BJ (cell line): Measurements from ENCODE around the gene PCK2. TPM values are rescaled to one million over a fixed set of nuclear protein-coding genes. Genes with fewer than 3 reads are reported as not detected.

Experiments used
- CTCF ChIA-PET: fragments of 350-600 bp; formaldehyde crosslinking; extraction: SDS; loops from one replicate; lab custom pipeline; 2021; ENCODE audit warnings: antibody characterized with exemption, inconsistent platforms; lab: Yijun Ruan, JAX
- POLR2A ChIA-PET: fragments of 300-600 bp; sonication (Branson Sonifier 250); formaldehyde crosslinking; extraction: SDS; loops from one replicate; lab custom pipeline; 2021; ENCODE audit warnings: antibody characterized with exemption; lab: Charles Lee
- DNase-seq: peaks from one replicate; pipeline ENCODE4 v3.0.0-alpha.2; 2011; ENCODE audit warnings: low read depth
- H3K27me3 ChIP-seq: 2 replicates; pipeline ENCODE4 v1.6.0; 2011; ENCODE audit warnings: low read length; ENCODE audit not compliant: control insufficient read depth, insufficient read depth
- H3K36me3 ChIP-seq: 2 replicates; pipeline ENCODE4 v1.5.1; 2011; ENCODE audit warnings: low read length; ENCODE audit not compliant: control insufficient read depth, insufficient read depth
- H3K4me3 ChIP-seq: 2 replicates; pipeline ENCODE4 v1.5.1; 2011; ENCODE audit warnings: low read depth, mild to moderate bottlenecking, control low read depth, low read length
- polyA plus RNA-seq: library from polyadenylated mRNA; depleted of rRNA; stranded (reverse); fragments of >200 nt; gene quantifications from 2 replicates; pipeline ENCODE4 v1.2.3, GENCODE V29; 2011
- TF ChIP-seq, protein P1 (sequence below): IDR thresholded peaks from 2 replicates; pipeline ENCODE4 v1.5.1; 2011; ENCODE audit warnings: low read depth, mild to moderate bottlenecking, control low read depth, inconsistent platforms, low read length, moderate library complexity; ENCODE audit not compliant: insufficient read depth

The PCK2 gene
- polyA plus RNA-seq, 1 experiment = 227 TPM

DNA sequence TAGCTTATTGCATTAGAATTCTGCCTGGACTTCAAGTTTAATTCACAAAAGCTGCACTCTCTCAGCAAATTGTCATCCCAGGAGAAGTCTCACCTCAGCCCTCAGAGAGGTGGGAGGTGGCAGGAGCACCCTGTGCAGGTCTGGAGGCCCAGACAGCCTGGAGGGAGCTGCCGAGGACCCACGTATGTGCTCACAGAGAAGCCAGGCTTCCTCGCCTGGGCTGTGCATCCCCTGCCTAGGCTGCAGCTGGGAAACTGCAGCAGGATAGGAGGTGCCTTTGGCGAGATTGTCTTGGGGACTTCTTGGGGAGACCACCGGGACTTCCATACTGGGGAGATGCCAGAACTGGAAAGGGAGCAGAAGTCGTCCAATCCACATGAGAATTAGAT, 14.0 kb upstream of the PCK2 start:
- ChIA-PET POLR2A (no interaction called here), CTCF (interaction anchor here (0.9 to 4.5 kb wide), 11 partner anchors 9 to 65 kb away, joined by 3 to 74 read pairs (median 4); partner anchors contain the start of genes CPNE6 and PCK2)
- DNase-seq = no peak
- TF ChIP-seq, protein P1, sequence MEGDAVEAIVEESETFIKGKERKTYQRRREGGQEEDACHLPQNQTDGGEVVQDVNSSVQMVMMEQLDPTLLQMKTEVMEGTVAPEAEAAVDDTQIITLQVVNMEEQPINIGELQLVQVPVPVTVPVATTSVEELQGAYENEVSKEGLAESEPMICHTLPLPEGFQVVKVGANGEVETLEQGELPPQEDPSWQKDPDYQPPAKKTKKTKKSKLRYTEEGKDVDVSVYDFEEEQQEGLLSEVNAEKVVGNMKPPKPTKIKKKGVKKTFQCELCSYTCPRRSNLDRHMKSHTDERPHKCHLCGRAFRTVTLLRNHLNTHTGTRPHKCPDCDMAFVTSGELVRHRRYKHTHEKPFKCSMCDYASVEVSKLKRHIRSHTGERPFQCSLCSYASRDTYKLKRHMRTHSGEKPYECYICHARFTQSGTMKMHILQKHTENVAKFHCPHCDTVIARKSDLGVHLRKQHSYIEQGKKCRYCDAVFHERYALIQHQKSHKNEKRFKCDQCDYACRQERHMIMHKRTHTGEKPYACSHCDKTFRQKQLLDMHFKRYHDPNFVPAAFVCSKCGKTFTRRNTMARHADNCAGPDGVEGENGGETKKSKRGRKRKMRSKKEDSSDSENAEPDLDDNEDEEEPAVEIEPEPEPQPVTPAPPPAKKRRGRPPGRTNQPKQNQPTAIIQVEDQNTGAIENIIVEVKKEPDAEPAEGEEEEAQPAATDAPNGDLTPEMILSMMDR = no peak
- Histone ChIP-seq H3K4me3 (no peak overlapping the region), H3K27me3 (peaks cover 27% of the 10 kb centered on the region), H3K36me3 (no peaks in the 10 kb centered on the region)

DNA sequence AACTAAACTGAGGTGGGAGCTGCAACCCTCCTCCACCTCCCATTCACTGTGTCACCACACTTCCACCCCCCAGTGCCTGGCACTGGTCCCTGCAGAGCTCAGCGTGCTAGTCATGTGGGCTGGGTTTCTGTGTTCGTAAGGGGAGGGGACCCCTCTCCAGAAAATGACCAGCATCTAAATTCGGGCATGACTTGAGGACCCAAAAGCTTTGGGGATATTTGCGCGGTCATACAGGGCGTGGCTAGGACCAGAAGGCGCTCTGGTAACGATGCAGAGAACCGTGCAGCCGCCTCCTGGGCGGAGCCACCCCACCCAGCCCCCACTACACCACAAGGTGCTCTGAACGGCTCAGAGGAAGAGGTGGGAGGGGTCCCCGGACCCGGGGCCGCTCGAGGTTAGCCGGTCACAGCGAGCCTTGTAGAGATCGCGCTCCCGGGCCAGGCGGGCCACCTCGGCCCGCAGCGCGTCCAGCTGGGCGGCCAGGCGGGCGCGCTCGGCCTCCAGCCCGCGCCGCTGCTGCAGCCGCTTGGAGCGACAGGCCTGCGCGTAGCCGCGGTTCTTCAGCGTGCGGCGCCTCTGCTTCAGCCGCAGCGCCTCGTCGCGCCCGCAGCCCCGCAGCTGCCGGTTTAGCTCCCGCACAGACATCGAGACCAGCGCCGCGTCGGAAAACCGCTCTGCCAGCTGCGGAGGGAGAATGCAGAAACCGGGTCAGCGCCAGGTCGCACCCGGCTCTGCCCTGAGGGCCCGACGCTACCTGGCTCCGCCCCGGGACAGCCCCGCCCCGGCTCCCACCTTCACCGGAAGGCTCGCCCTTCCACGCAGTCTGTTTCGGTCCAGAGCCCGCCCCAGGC, 13.0 kb upstream of the PCK2 start:
- POLR2A ChIA-PET = no interaction called here
- CTCF ChIA-PET = interaction anchor here (0.6 to 4.5 kb wide), 16 partner anchors 11 to 1531 kb away, joined by 3 to 74 read pairs (median 4); partner anchors contain the start of genes PCK2 and TINF2

DNA sequence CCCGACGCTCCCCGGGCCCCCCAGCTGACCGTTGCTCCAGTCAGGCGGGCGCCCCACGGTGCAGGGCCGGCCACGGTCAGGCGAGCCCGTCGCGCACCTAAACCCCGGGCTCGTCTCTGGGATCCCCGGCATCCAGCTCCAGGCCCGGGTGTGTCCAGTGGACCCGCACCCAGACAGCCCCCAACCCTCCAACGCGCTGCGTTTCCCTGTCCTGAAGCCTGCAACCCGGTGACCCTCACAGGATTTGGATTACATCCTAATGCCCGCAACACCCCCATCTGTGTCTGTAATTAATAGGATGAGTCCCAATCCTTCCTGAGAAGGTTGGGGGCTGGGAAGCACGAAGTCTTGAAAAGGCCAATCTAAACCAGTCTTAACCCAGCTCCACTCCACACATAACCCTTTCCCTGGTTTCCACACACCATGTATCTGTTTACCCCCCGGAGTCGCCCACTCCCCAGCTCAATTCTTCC, 12.3 kb upstream of the PCK2 start:
- CTCF ChIA-PET = interaction anchor here (0.6 to 4.5 kb wide), 9 partner anchors 11 to 1532 kb away, joined by 3 to 74 read pairs (median 4); partner anchors contain the start of genes PCK2 and TINF2
- TF ChIP-seq, protein P1 = no peak
- Histone ChIP-seq H3K27me3 (peaks cover 27% of the 10 kb centered on the region), H3K4me3 (peak overlapping the region; percentile 45), H3K36me3 (no peaks in the 10 kb centered on the region)
- POLR2A ChIA-PET = no interaction called here
- DNase-seq = no peak

More for the DNA sequence above, 13.0 kb upstream of the PCK2 start:
- no peak for DNase-seq
- H3K4me3 ChIP-seq = peak overlapping the region; percentile 45
- no peaks in the 10 kb centered on the region for H3K36me3 ChIP-seq
- TF ChIP-seq, protein P1 = no peak
- H3K27me3 ChIP-seq = peaks cover 27% of the 10 kb centered on the region

DNA sequence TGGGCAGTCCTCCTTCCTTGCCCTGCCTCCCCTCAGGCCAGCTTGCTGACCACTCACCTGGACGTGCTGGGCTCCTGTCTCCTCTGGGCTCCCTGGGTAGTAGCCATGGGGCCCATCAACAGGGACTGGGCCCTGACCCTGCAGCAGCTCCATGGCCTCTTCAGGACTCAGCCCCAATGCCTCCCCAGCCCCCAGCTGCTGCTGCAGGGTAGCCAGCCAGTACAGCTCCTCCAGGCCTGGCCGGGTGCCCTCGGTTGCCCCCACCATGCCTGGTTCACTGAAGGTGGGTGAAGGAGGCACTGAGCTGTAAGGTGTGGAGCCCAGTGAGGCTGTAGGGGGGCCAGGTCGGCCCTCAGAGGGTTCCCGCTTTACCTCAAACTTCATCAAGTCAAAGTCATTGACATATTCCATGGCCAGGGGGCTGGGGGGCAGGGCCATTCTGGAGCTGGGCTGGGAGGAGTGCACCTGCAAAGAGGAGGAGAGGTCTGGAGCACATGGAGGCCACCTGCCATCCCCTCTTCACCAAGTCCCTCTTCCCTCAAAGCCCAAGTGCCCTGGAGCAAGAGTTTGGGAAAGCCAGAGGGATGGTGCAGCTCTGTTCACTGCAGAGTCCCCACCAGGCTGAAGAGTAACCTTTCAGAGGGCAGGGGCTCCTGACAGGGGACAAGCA, 11.6 kb upstream of the PCK2 start:
- no peaks in the 10 kb centered on the region for H3K36me3 ChIP-seq
- DNase-seq = no peak
- TF ChIP-seq, protein P1 = no peak
- ChIA-PET POLR2A (no interaction called here), CTCF (interaction anchor here (1.4 to 4.5 kb wide), 5 partner anchors 10 to 160 kb away, joined by 4 to 74 read pairs (median 5); partner anchors contain the start of genes PCK2 and TINF2)
- no peak overlapping the region for H3K4me3 ChIP-seq
- H3K27me3 ChIP-seq = peaks cover 27% of the 10 kb centered on the region

DNA sequence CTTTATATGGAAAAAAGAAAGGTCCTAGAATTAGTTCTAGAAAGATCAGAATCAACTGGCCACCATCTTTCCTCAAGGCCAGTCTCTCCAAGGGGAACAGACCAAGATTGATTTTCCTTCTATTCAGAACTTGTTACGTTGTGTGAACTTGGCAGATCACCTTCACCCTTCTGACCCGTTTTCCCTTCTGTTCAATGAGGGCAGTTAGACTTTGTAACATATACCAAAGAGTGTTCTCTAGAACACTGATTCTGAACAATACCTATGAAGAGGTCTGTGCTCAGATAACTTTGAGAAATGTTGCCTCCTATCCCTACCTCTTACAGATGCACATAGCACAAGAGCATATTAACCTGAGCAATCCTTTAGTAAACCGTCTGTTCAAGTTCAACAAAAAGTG, 10.6 kb upstream of the PCK2 start:
- H3K4me3 ChIP-seq = no peak overlapping the region
- no peak for DNase-seq
- TF ChIP-seq, protein P1 = no peak
- ChIA-PET CTCF (interaction anchor here (1.4 to 1.9 kb wide), 3 partner anchors 10 to 25 kb away, joined by 4 to 7 read pairs (median 5); partner anchors contain the start of gene PCK2), POLR2A (no interaction called here)
- H3K36me3 ChIP-seq = no peaks in the 10 kb centered on the region
- H3K27me3 ChIP-seq = peaks cover 25% of the 10 kb centered on the region
